HG02610 (cell line): ENCODE results near the gene TSSC4.

Experiments
- ATAC-seq: cut with Tn5 transposase; IDR thresholded peaks from one replicate; pipeline ENCODE4 v1.9.1; 2021; ENCODE audit warnings: mild to moderate bottlenecking, moderate library complexity; ENCODE audit not compliant: unreplicated experiment

The TSSC4 gene

GRCh38 chr11:2446590-2447252 lies 46.2 kb downstream of the TSSC4 start:
- no peak for ATAC-seq

- no peak for ATAC-seq
Observed at GRCh38 chr11:2447253-2447950, 46.9 kb downstream of the TSSC4 start.

- no peak for ATAC-seq
Observed at GRCh38 chr11:2447951-2448650, 47.6 kb downstream of the TSSC4 start.

GRCh38 chr11:2448661-2449547 lies 48.4 kb downstream of the TSSC4 start:
- ATAC-seq = no peak

GRCh38 chr11:2449548-2450320 lies 49.2 kb downstream of the TSSC4 start:
- no peak for ATAC-seq

- ATAC-seq = no peak
Observed at GRCh38 chr11:2450321-2451041, 49.9 kb downstream of the TSSC4 start.

GRCh38 chr11:2451336-2451735 lies 50.8 kb downstream of the TSSC4 start:
- ATAC-seq = no peak

GRCh38 chr11:2451916-2452315 lies 51.4 kb downstream of the TSSC4 start:
- ATAC-seq = no peak

GRCh38 chr11:2452321-2453012 lies 51.9 kb downstream of the TSSC4 start:
- no peak for ATAC-seq

- no peak for ATAC-seq
Observed at GRCh38 chr11:2453436-2453835, 52.9 kb downstream of the TSSC4 start.
